HUES48 (cell line): ENCODE data around the gene APP.

Source experiments
- H3K27ac ChIP-seq: one replicate; pipeline ENCODE4 v1.7.0; 2013; ENCODE audit warnings: low read depth, low read length, inconsistent platforms
- H3K27me3 ChIP-seq: 2 replicates; pipeline ENCODE4 v1.6.1; 2013; ENCODE audit warnings: mild to moderate bottlenecking, low read length; ENCODE audit not compliant: control insufficient read depth, insufficient read depth
- H3K36me3 ChIP-seq: 2 replicates; pipeline ENCODE4 v1.6.1; 2013; ENCODE audit warnings: low read length; ENCODE audit not compliant: control insufficient read depth, insufficient read depth
- H3K4me1 ChIP-seq: 2 replicates; pipeline ENCODE4 v1.6.1; 2013; ENCODE audit warnings: mild to moderate bottlenecking, low read length; ENCODE audit not compliant: control insufficient read depth, insufficient read depth
- H3K4me3 ChIP-seq: 2 replicates; pipeline ENCODE4 v1.5.1; 2013; ENCODE audit warnings: mild to moderate bottlenecking, low read depth, low read length
- H3K9ac ChIP-seq: 2 replicates; pipeline ENCODE4 v1.6.1; 2013; ENCODE audit warnings: mild to moderate bottlenecking, low read depth, low read length, moderate library complexity
- H3K9me3 ChIP-seq: 2 replicates; pipeline ENCODE4 v1.6.1; 2013; ENCODE audit warnings: low read length; ENCODE audit not compliant: control insufficient read depth, insufficient read depth

Gene APP

GRCh38 chr21:25960402-25960801 is 210.2 kb downstream of the APP start:
- Histone ChIP-seq H3K4me1 (peaks cover 32% of the 10 kb centered on the region), H3K27me3 (no peaks in the 10 kb centered on the region), H3K36me3 (peaks cover 41% of the 10 kb centered on the region), H3K9ac (no peak overlapping the region), H3K27ac (peak overlapping the region; percentile 98), H3K4me3 (peak overlapping the region; percentile 10; the same call in 1 of the 2 replicates), H3K9me3 (no peaks in the 10 kb centered on the region)

- Histone ChIP-seq H3K4me1 (peaks cover 32% of the 10 kb centered on the region), H3K36me3 (peaks cover 41% of the 10 kb centered on the region), H3K9ac (no peak overlapping the region), H3K9me3 (no peaks in the 10 kb centered on the region), H3K27ac (peak overlapping the region; percentile 98), H3K27me3 (no peaks in the 10 kb centered on the region), H3K4me3 (no peak overlapping the region)
Measured at GRCh38 chr21:25959799-25960198, 210.8 kb downstream of the APP start.

- Histone ChIP-seq H3K36me3 (peaks cover 61% of the 10 kb centered on the region), H3K27ac (no peak overlapping the region)
Measured at GRCh38 chr21:25956993-25957714, 213.4 kb downstream of the APP start.

GRCh38 chr21:25955646-25956045 is 214.9 kb downstream of the APP start:
- Histone ChIP-seq H3K27ac (no peak overlapping the region), H3K27me3 (no peaks in the 10 kb centered on the region), H3K4me3 (no peak overlapping the region)

More at GRCh38 chr21:25956993-25957714, 213.4 kb downstream of the APP start:
- no peaks in the 10 kb centered on the region for H3K9me3 ChIP-seq
- H3K4me3 ChIP-seq: no peak overlapping the region
- peaks cover 30% of the 10 kb centered on the region for H3K4me1 ChIP-seq
- H3K9ac ChIP-seq: no peak overlapping the region
- H3K27me3 ChIP-seq: no peaks in the 10 kb centered on the region

GRCh38 chr21:25953659-25954058 is 216.9 kb downstream of the APP start:
- H3K4me1 ChIP-seq: no peaks in the 10 kb centered on the region
- H3K27me3 ChIP-seq: no peaks in the 10 kb centered on the region
- H3K9ac ChIP-seq: no peak overlapping the region
- H3K36me3 ChIP-seq: peaks cover 77% of the 10 kb centered on the region
- H3K9me3 ChIP-seq: no peaks in the 10 kb centered on the region
- no peak overlapping the region for H3K27ac ChIP-seq
- no peak overlapping the region for H3K4me3 ChIP-seq

More at GRCh38 chr21:25955646-25956045, 214.9 kb downstream of the APP start:
- Histone ChIP-seq H3K36me3 (peaks cover 76% of the 10 kb centered on the region), H3K9ac (no peak overlapping the region), H3K9me3 (no peaks in the 10 kb centered on the region), H3K4me1 (peaks cover 15% of the 10 kb centered on the region)

- Histone ChIP-seq H3K4me3 (no peak overlapping the region), H3K36me3 (peaks cover 74% of the 10 kb centered on the region), H3K4me1 (no peaks in the 10 kb centered on the region), H3K9me3 (no peaks in the 10 kb centered on the region), H3K9ac (no peak overlapping the region), H3K27ac (no peak overlapping the region), H3K27me3 (no peaks in the 10 kb centered on the region)
Measured at GRCh38 chr21:25953196-25953595, 217.4 kb downstream of the APP start.

GRCh38 chr21:25952306-25952705 is 218.3 kb downstream of the APP start:
- no peaks in the 10 kb centered on the region for H3K9me3 ChIP-seq
- no peak overlapping the region for H3K27ac ChIP-seq
- no peak overlapping the region for H3K9ac ChIP-seq
- H3K27me3 ChIP-seq: no peaks in the 10 kb centered on the region
- no peak overlapping the region for H3K4me3 ChIP-seq
- H3K4me1 ChIP-seq: no peaks in the 10 kb centered on the region
- peaks cover 75% of the 10 kb centered on the region for H3K36me3 ChIP-seq

- H3K27ac ChIP-seq: no peak overlapping the region
- no peak overlapping the region for H3K4me3 ChIP-seq
- no peaks in the 10 kb centered on the region for H3K4me1 ChIP-seq
- H3K27me3 ChIP-seq: no peaks in the 10 kb centered on the region
- H3K36me3 ChIP-seq: peaks cover 67% of the 10 kb centered on the region
- H3K9ac ChIP-seq: no peak overlapping the region
- H3K9me3 ChIP-seq: no peaks in the 10 kb centered on the region
Measured at GRCh38 chr21:25949701-25950100, 220.9 kb downstream of the APP start.

- H3K36me3 ChIP-seq: peaks cover 24% of the 10 kb centered on the region
- H3K4me3 ChIP-seq: no peak overlapping the region
- H3K9ac ChIP-seq: no peak overlapping the region
- no peak overlapping the region for H3K27ac ChIP-seq
- H3K9me3 ChIP-seq: no peaks in the 10 kb centered on the region
- no peaks in the 10 kb centered on the region for H3K27me3 ChIP-seq
- H3K4me1 ChIP-seq: no peaks in the 10 kb centered on the region
Measured at GRCh38 chr21:25944672-25945213, 225.8 kb downstream of the APP start.

- peaks cover 18% of the 10 kb centered on the region for H3K36me3 ChIP-seq
- H3K27ac ChIP-seq: no peak overlapping the region
- no peak overlapping the region for H3K9ac ChIP-seq
- no peaks in the 10 kb centered on the region for H3K9me3 ChIP-seq
- no peak overlapping the region for H3K4me3 ChIP-seq
- H3K4me1 ChIP-seq: no peaks in the 10 kb centered on the region
- no peaks in the 10 kb centered on the region for H3K27me3 ChIP-seq
Measured at GRCh38 chr21:25944082-25944481, 226.5 kb downstream of the APP start.

- H3K27ac ChIP-seq: no peak overlapping the region
- no peaks in the 10 kb centered on the region for H3K9me3 ChIP-seq
- no peaks in the 10 kb centered on the region for H3K27me3 ChIP-seq
- peaks cover 13% of the 10 kb centered on the region for H3K36me3 ChIP-seq
- H3K4me3 ChIP-seq: no peak overlapping the region
- no peaks in the 10 kb centered on the region for H3K4me1 ChIP-seq
- H3K9ac ChIP-seq: no peak overlapping the region
Measured at GRCh38 chr21:25942135-25942534, 228.4 kb downstream of the APP start.
